Activated CD8-positive, alpha-beta memory T cell treated with anti-CD3 and anti-CD28 coated beads, Interleukin-2, amount 50 U/mL, for 4 hours (primary cell): Measurements from ENCODE around the gene DOCK9.

Experiments used
- DNase-seq: peaks from one replicate; pipeline ENCODE4 v3.0.0-alpha.2; 2020

The DOCK9 gene

GRCh38 chr13:98941536-98941935 is 36.3 kb downstream of the DOCK9 start:
- DNase-seq, result no peak

DNA sequence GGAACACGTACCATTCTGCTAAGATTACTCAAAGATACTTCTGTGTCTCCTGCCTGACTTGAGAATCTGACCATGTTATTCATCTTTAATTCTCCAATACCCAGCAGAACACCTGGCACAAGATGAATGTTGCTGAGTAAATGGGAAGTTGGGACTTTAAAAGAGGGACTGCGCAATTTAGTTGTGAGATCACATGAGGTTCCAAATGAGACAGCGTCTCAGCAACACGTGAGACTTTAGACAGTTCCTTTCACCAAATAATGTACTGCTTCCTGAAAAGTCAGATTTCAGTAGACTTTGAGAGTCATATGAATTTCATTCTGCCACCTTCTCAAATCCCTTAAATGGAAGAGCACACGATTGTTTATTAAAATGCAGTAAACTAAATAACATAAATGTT is 36.7 kb downstream of the DOCK9 start:
- no peak for DNase-seq

GRCh38 chr13:98940325-98941001 is 37.4 kb downstream of the DOCK9 start:
- no peak for DNase-seq

DNA sequence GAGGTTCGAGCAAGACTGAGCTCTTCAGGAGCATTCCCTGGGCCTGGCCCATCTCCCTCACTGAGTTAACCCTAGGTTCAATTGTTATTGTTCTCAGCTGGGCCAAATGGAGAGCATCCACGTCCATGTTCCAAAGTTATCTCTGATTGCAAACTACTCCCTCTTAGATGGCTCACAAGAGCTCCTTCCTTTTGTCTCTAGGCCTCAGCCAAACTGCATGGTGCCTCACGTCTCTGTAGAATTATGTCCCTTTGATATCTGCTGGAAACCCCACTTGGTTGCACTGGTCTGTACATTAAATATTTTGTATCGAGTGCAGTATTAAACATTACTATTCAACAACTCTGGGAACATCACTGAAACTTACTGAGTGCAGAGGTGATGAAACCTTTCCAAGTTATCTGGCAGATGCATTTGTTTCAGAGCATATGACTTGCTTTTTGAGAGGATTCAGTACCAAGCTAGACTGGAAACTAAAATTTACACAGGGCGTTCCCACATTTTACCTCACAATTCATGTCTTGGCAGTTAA is 38.1 kb downstream of the DOCK9 start:
- no peak for DNase-seq

DNA sequence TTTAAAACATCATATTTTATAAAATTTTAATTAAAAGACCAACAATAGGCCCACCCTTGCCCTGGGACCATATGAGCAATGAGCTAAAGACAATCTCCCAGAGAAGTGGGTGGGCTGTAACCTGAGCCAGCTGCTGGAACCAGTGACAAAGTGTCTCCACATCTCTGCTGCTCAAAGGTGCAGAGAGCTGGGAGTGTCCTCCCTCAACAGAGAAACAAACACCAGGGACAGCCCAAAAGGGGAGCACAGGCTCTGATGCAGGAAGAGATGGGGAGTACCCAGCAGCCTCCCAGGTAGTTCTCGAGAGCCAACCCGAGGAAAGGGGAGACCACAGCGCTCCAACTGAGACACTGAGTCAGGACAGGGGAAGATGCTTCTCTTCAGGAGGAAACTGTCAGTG is 39.1 kb downstream of the DOCK9 start:
- DNase-seq, result no peak

GRCh38 chr13:98937911-98938381 is 39.9 kb downstream of the DOCK9 start:
- DNase-seq, result no peak

DNA sequence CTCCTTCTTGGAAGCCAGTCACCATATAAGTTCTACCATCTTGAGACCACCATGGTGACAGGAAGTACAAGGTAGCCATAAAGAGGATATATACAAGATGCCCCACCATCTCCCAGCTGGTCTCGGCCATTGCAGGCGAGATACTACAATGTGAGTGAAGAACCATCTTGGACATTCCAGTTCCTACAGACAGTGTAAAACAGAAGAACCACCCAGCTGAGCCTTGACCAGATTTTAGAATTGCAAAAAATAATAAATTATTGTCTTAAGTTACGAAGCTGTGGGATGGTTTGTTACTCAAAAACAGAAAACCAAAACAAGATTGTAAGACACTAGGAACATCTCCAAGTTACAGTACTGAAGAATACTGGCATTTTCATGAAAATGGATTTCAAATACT is 43.6 kb downstream of the DOCK9 start:
- DNase-seq, result no peak

DNA sequence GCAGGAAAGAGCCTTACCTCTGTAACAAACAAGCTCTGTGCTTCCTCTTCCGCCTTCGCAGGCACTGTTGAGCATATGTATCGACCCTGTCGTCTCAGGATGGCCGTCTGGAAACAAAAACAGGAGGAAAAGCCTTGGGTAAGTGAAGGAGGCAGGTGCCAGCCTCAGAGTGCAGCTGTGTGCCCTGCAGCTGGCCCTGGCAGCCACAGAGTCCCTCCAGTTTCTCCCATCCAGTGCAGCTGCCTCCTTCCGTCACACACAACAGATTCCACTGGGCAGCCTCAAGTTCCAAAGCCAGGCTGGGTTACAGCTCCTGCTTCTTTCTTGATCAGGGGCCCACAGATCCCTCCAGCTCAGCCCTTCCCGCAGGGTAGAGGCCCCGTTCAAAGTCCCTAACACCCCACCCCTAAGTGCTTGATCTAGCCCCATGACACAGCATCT is 47.7 kb downstream of the DOCK9 start:
- no peak for DNase-seq

GRCh38 chr13:98927951-98928927 is 49.6 kb downstream of the DOCK9 start:
- no peak for DNase-seq

DNA sequence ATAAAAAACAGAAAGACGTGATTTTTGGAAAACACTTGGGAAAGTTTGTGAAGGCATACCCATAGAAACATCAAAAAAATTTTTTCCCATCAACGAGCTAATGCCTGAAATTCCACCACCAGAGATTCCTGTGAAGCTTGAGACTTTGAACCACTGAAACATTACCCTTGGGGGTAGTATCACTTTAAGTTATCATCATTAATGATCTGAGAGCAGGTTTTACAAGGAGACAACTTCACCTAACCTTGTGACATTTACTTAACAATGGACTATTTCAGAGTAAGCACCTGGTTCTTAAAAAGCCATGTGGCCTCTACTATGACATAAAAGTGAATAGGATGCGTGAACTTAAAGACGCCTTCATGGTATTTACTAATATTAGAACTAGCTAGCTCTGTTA is 51.9 kb downstream of the DOCK9 start:
- no peak for DNase-seq

- DNase-seq, result no peak
Observed at GRCh38 chr13:98923641-98924397, 54.0 kb downstream of the DOCK9 start.

DNA sequence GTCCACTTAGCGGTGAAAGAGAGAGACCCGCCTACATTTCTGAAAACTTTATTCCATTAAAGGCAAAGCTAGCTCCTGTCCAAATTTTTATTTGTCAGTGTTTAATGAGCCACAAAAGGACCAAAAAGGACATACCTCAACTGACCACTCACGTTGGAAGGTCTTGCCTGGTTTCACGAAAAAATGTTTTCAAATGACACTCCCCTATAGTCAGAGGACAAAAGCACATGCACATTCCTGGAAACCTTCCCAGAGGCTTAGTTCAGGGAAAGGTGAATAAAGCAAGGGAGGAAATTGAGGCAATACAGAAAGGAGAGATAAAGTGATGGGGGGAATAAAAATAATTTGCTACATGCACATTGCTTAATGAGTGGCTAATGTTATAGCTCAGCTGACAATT is 55.6 kb downstream of the DOCK9 start:
- DNase-seq, result no peak

GRCh38 chr13:98921786-98922185 is 56.1 kb downstream of the DOCK9 start:
- no peak for DNase-seq

GRCh38 chr13:98921015-98921580 is 56.8 kb downstream of the DOCK9 start:
- no peak for DNase-seq

- DNase-seq, result no peak
Observed at GRCh38 chr13:98919566-98919965, 58.3 kb downstream of the DOCK9 start.

DNA sequence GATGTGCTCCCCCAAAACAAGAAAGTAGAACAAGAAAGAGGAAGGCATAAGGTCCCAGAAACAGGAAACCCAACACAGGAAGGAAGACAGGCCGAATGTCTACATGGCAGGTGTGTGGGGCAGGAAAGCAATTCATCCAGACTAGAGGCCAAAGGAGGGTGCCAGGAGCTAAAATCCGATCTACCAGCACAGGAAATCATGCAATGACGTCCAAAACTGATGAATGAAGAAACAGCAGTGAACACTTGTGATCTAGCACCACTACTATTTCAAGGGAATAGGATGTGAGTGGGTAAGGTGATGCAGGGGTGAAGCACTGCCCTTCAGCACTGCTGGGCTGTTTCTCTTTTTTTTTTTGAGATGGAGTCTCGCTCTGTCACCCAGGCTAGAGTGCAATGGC is 59.1 kb downstream of the DOCK9 start:
- DNase-seq, result no peak

GRCh38 chr13:98917116-98917515 is 60.7 kb downstream of the DOCK9 start:
- no peak for DNase-seq

DNA sequence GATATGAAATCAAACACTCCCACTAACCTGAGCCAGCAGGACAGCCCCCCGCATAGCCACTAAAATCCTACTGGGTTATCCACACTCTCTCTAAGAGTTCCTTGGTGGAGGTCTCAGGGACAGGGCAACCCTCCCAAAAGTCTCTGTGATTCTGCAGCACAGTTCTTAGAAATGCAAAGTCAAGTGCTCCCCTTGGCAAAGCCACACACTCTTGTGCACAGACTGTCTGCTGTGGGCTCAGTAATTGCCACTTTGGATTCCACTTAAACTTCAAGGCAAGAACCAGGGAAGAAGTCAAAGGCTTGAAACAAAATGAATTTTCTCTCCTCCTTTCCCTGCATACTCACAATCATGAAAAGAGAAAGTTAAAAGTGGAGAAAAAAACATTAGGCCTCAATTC is 61.5 kb downstream of the DOCK9 start:
- no peak for DNase-seq

GRCh38 chr13:98915981-98916380 is 61.9 kb downstream of the DOCK9 start:
- no peak for DNase-seq

GRCh38 chr13:98915563-98915962 is 62.3 kb downstream of the DOCK9 start:
- no peak for DNase-seq

DNA sequence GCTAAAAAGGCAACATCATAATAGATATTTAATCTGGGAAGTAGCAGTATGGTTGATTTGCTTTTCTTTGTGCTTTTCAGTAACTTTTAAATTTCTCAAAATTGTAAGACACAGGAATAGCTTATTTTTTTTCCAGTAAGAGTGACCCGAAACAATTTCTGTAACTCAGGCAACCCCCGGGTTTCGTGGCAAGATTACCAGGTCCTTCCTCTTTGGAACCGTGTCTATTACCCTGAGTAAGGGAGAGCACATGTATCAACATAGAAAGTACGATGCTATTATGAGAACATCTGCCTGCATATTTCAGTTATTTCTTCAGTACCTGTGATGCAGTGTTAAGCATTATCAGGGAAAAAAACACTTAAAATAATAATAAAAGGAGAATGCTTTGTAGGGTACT is 64.1 kb downstream of the DOCK9 start:
- DNase-seq, result no peak

DNA sequence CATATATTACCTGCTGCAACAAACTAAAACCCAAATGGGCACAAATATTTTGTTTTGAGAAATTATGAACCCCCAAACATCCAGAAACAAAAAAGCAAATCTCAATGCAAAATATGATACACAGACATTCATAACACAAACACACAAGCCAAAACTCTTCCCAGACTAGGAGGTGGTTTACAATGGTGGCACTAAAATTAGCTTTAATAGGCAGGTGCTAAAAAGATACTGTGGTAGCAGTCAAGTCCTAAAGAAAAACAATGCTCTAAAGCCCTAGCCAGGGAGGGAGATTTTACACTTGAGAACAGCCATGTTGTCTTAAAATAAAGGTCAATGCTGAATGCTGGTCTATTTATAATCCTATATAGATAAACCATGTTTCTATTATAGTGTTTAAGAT is 65.0 kb downstream of the DOCK9 start:
- DNase-seq, result no peak

- DNase-seq, result no peak
Observed at GRCh38 chr13:98910501-98910951, 67.3 kb downstream of the DOCK9 start.
